HG03457 (cell line): ENCODE data around the gene TRPM7.
"Not testable (repeated sequence)": the region's sequence is repeated elsewhere in the genome, so short reads cannot be mapped to it uniquely, and the experiment has no call there.

ENCODE experiments used
- ATAC-seq: cut with Tn5 transposase; IDR thresholded peaks from one replicate; pipeline ENCODE4 v1.9.1; 2021; ENCODE audit warnings: moderate number of reproducible peaks; ENCODE audit not compliant: unreplicated experiment

Gene TRPM7

GRCh38 chr15:50675535-50676144 lies 11.0 kb downstream of the TRPM7 start:
- ATAC-seq, result no peak

- ATAC-seq, result no peak
These were observed 16.5 kb downstream of the TRPM7 start for GRCh38 chr15:50670115-50670514.

GRCh38 chr15:50669611-50670010 lies 17.0 kb downstream of the TRPM7 start:
- ATAC-seq, result no peak

- ATAC-seq, result no peak
These were observed 20.7 kb downstream of the TRPM7 start for GRCh38 chr15:50665938-50666337.

GRCh38 chr15:50655555-50655954 lies 31.0 kb downstream of the TRPM7 start:
- no peak for ATAC-seq

- no peak for ATAC-seq
These were observed 33.3 kb downstream of the TRPM7 start for GRCh38 chr15:50653156-50653743.

GRCh38 chr15:50652671-50653070 lies 33.9 kb downstream of the TRPM7 start:
- no peak for ATAC-seq

- no peak for ATAC-seq
These were observed 45.3 kb downstream of the TRPM7 start for GRCh38 chr15:50641318-50641717.

- ATAC-seq, result no peak
These were observed 50.5 kb downstream of the TRPM7 start for GRCh38 chr15:50636146-50636545.

GRCh38 chr15:50633653-50634052 lies 52.9 kb downstream of the TRPM7 start:
- ATAC-seq, result no peak

- ATAC-seq, result no peak
These were observed 58.2 kb downstream of the TRPM7 start for GRCh38 chr15:50628421-50628820.

GRCh38 chr15:50627351-50628055 lies 59.1 kb downstream of the TRPM7 start:
- ATAC-seq, result no peak

GRCh38 chr15:50624616-50625168 lies 61.9 kb downstream of the TRPM7 start:
- no peak for ATAC-seq

GRCh38 chr15:50622361-50622943 lies 64.1 kb downstream of the TRPM7 start:
- not testable (repeated sequence) for ATAC-seq

GRCh38 chr15:50616960-50617359 lies 69.6 kb downstream of the TRPM7 start:
- not testable (repeated sequence) for ATAC-seq

GRCh38 chr15:50616554-50616953 lies 70.0 kb downstream of the TRPM7 start:
- not testable (repeated sequence) for ATAC-seq

- ATAC-seq, result no peak
These were observed 73.0 kb downstream of the TRPM7 start for GRCh38 chr15:50613600-50613999.

GRCh38 chr15:50607129-50607528 lies 79.5 kb downstream of the TRPM7 start:
- no peak for ATAC-seq

GRCh38 chr15:50605462-50605861 lies 81.1 kb downstream of the TRPM7 start:
- ATAC-seq, result no peak

- not testable (repeated sequence) for ATAC-seq
These were observed 84.6 kb downstream of the TRPM7 start for GRCh38 chr15:50602028-50602427.

- ATAC-seq, result no peak
These were observed 92.3 kb downstream of the TRPM7 start for GRCh38 chr15:50594311-50594710.

- no peak for ATAC-seq
These were observed 92.8 kb downstream of the TRPM7 start for GRCh38 chr15:50593761-50594160.
